H7 (cell line): ENCODE results near the gene SMCO4. TPM values are rescaled to one million over a fixed set of nuclear protein-coding genes. Genes with fewer than 3 reads are reported as not detected.

Experiments
- DNase-seq: peaks from one replicate; pipeline ENCODE4 v3.0.0; 2012
- H3K27me3 ChIP-seq: 2 replicates; pipeline ENCODE4 v1.6.0; 2011; ENCODE audit warnings: mild to moderate bottlenecking, low read length; ENCODE audit not compliant: control insufficient read depth, insufficient read depth
- H3K36me3 ChIP-seq: replicated peaks from 2 replicates; pipeline ENCODE4 v1.5.1; 2011; ENCODE audit warnings: low read length; ENCODE audit not compliant: control insufficient read depth, insufficient read depth
- H3K4me3 ChIP-seq: 2 replicates; pipeline ENCODE4 v1.5.1; 2011; ENCODE audit warnings: low read depth, mild to moderate bottlenecking, control low read depth, low read length, moderate library complexity; ENCODE audit not compliant: insufficient read depth
- total RNA-seq: library from RNA; depleted of rRNA; stranded (reverse); fragments of >200 nt; shearing (Covaris generic); gene quantifications from 2 replicates; pipeline ENCODE4 v1.2.3, GENCODE V29; 2014

SMCO4 gene
- total RNA-seq, 1 experiment from 2014 or later: 84.9 TPM

DNA sequence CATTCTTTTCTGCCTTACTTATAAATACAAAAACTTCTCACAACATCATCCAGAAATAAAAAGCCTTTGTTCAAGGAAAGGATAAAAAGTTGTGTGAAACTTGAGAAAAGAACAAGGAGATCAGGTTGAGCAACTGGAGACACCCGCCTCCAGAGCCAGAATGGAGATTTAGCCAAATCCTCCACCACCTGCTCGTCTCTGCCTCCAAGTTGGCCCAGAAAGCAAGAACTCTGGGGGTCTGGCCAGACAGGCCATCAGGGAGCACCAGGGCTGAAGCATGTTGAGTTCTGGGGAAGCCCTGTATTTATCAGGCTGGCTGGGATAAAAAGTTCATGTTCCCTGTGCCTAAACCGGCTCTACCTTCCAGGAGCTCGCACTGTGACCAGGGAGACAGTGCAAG is 14.9 kb downstream of the SMCO4 start:
- no peaks in the 10 kb centered on the region for H3K36me3 ChIP-seq
- no peaks in the 10 kb centered on the region for H3K27me3 ChIP-seq
- H3K4me3 ChIP-seq: no peak overlapping the region
- DNase-seq: no peak

DNA sequence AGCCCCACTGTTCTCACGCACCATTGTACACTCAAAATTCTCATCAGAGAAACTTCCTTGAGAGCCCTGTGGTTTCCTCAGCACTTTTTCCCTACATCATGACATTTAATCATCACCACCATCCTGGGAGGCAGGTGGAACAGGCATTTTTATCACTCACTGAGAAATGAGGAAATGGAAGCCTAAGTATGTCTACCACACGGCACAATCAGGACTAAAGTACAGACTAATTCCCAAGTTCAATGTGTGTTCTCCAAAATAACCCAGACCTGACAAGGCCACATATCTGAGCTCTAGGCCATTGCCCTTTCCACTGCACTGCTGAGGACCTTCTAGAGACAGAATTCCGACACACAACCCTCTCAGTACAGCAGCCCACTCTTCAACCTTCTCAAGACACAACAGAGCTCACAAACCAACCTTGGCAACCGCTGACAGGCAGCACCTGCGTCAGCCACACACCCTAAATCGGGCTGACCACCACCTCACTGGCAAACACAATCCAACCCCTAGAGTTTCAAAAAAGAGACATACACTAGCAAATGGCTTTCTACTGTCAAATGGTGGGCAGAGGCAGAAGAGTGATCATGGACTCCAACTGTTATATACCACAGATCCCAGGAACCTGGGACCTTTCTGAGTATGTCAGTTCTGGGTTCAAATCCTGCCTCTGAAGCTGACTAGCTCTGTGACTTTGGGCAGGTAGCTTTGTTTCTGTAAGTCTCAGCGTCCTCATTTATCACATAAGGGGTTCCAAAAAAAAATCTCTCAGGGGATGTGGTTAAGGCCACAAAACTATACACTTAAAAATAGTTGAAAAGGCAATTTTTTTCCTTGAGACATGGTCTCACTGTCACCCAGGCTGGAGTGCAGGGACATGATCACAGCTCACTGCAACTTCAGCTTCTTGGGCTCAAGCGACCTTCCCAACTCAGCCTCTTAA is 16.3 kb downstream of the SMCO4 start:
- no peak for DNase-seq
- Histone ChIP-seq H3K36me3 (no peaks in the 10 kb centered on the region), H3K27me3 (no peaks in the 10 kb centered on the region), H3K4me3 (no peak overlapping the region)

DNA sequence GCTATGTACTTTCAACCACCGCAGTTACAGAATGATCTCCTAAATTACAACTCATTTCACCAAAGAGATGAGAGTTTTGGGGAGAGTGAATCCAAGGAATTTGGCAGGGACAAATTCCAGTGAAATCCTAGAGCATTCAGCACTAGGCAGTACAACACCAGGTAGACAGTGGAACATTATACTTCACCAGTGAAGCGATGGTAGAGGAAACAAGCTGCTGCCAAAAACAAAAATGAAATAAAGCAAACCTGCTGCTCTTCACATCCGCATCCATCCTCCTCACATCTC is 16.9 kb downstream of the SMCO4 start:
- Histone ChIP-seq H3K4me3 (no peak overlapping the region), H3K36me3 (no peaks in the 10 kb centered on the region), H3K27me3 (no peaks in the 10 kb centered on the region)
- DNase-seq: no peak

DNA sequence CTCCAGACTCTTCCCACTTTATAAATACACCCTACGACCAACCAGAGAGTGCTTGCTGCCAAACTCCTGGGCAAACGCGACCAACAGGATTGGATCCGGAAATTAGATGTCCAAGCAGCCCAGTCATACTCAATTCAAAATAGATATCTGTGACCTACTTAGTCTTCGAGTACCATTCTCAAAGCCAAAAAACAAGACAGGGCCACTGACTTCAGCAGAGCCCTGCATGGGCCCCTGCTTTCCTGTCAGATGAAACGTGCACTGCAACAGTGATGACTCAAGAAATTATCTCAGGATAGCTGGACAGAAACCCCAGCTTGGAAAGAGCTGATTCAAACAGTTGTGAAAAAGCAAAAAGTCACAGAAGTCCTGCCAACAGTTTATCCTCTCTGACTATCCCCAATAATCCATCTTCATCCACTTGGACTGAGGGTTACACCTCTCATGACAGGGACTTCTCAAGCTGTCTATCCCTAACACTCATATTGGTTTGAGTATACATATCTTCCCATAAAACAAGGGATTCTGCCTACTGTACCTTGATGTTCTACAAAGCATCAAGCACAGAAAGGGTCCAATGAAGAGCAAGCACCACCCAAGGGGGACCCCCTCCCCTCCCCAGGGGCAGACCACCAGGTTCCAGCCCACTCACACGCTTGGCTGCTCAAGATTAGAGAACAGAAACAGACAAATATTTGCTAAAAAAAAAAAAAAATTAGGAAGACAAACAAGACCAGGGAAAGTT is 17.4 kb downstream of the SMCO4 start:
- Histone ChIP-seq H3K36me3 (no peaks in the 10 kb centered on the region), H3K27me3 (no peaks in the 10 kb centered on the region), H3K4me3 (no peak overlapping the region)
- DNase-seq: no peak

DNA sequence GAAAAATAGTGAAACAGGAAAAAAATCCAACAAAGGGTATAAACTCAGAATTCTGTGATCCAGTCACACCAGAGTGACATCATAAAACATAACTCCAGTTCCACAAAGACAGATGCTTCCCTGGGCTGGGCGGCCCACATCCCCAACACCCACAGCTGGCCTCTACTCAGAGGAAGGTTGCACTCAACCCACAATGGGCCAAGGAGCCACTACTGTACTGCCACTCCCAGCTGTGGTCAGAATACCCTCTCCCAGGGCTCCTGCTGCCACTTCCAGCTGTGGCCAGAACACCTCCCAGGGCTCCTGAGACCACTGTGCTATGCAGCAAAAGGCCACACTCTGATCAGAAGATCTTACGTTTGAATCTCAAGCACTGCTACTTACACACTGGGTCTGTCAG is 18.3 kb downstream of the SMCO4 start:
- Histone ChIP-seq H3K36me3 (no peaks in the 10 kb centered on the region), H3K27me3 (no peaks in the 10 kb centered on the region), H3K4me3 (no peak overlapping the region)
- no peak for DNase-seq

DNA sequence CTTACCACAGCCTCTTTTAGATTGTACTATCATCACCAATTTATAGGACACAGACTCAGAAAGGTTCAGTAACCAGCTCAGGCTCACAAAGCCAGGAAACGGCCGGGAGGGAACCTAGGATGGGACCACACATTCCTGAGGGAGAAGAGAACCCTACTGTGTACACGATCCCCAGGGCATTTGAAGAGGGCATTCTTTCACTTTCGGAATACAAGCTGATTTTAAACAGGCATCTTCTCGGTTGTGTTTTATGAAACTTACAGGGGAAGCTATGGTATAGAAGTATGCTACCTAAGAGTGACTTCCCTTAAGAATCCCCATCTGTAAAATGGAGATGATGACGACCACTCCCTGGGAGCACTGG is 19.0 kb downstream of the SMCO4 start:
- no peak overlapping the region for H3K4me3 ChIP-seq
- no peak for DNase-seq
- no peaks in the 10 kb centered on the region for H3K27me3 ChIP-seq
- no peaks in the 10 kb centered on the region for H3K36me3 ChIP-seq

DNA sequence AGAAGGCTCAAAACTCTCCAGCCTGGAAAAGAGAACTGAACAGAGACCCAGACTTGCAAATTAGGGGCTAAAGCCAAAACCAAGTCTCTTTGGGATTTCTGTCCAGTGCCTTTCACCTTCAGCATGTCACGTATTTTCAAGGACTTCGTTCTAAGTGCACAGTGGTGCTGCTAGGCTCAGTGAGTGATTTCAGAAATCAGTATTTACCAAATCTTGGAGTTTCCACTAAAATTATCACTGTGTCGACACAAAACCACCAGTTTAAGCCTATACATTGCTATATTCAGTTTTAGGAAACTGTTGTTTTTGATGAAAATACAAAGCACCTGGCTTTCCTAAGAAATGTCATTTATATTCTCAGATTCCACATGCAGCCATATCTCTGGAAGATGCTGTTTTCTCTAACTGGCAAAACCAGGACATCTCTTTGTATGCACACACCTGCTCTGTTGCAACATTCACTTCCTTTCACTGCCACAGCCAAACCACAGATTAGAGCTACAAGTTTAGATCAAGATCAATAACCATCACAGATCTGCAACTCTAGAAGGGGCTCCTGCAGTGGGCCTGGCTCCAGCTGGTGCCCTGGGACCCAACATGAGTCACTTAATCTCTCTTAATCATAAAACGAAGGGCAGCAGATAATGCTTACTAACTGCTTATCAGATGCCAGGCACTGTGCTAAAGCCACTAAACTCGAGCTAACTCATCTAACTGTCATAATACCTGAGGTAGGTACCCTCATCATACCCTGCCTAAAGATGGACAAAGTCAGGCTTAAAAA is 22.3 kb downstream of the SMCO4 start:
- DNase-seq: no peak
- H3K27me3 ChIP-seq: no peaks in the 10 kb centered on the region
- H3K36me3 ChIP-seq: no peaks in the 10 kb centered on the region
- no peak overlapping the region for H3K4me3 ChIP-seq

DNA sequence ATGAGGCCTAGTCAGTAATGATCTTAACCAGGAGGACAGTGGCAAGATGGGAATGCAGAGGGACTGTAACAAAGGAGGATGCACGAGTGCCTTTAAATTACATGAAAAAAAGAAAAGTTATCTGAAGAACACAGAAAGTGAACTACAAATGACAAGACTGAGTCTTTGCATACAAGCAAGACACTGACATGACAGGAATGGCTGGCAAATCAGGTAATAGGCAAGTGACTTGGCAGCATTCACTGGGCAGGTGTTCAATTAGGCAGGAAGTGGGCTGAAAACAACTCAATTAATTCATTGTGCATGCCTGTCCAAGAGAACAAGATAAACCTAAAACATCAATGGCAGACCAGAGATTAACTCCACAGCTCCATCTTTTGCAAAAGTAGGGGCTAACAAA is 24.0 kb downstream of the SMCO4 start:
- Histone ChIP-seq H3K4me3 (no peak overlapping the region), H3K36me3 (no peaks in the 10 kb centered on the region), H3K27me3 (no peaks in the 10 kb centered on the region)
- no peak for DNase-seq

DNA sequence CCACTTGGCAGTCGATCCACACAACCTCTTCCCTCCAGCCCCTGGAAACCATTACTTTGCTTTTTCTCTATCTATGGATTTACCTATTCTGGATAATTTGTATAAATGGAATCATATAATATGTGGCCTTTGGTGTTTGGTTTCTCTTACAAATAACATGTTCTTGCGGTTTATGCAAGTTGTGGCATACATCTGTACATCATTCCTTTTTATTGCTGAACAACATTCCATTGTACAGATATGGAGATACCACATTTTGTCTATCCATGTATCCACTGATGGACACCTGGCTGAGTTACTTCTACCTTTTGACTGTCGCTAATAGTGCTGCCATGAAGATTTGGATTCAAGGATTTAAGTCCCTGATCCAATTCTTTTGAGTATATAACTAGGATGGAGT is 25.1 kb downstream of the SMCO4 start:
- Histone ChIP-seq H3K4me3 (no peak overlapping the region), H3K27me3 (no peaks in the 10 kb centered on the region), H3K36me3 (no peaks in the 10 kb centered on the region)
- DNase-seq: no peak

DNA sequence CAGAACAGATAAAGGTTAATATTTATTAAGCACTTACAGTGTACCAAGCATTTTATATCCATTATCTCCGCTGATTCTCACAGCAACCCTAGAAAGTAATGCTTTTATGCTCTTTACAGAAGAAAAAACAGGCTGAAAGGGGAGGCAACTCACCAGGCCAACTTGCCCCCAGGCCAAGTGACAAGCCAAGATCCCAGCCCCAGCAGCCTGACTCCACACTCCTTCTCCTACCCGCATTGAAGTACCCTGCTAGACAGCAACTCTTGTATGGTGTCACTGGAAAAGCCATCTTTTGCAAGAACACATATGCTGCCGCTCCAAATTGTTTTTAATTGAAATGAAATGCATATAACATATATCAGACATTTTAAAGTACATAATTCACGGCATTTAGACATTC is 25.6 kb downstream of the SMCO4 start:
- no peak for DNase-seq
- Histone ChIP-seq H3K27me3 (no peaks in the 10 kb centered on the region), H3K4me3 (no peak overlapping the region), H3K36me3 (no peaks in the 10 kb centered on the region)

DNA sequence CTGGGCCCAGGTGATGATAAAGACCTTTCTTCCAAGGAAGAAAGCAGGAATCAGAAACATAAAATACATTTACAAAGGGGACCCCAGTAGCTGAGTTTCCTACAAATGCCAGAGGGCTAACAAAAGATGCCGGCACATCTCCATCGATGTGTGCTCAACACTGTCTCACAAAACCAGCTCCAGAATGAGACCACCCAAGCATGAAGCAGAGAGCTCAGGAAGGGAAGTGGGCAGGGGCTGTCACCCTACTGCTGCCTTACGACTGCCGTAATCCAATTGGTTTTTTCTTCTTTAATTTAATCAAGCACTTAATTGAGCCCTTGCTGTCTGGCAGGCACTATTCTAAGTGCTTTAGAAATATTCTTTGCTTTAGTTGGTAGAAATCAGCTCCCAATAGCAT is 26.1 kb downstream of the SMCO4 start:
- no peak for DNase-seq
- Histone ChIP-seq H3K36me3 (no peaks in the 10 kb centered on the region), H3K27me3 (no peaks in the 10 kb centered on the region), H3K4me3 (no peak overlapping the region)

DNA sequence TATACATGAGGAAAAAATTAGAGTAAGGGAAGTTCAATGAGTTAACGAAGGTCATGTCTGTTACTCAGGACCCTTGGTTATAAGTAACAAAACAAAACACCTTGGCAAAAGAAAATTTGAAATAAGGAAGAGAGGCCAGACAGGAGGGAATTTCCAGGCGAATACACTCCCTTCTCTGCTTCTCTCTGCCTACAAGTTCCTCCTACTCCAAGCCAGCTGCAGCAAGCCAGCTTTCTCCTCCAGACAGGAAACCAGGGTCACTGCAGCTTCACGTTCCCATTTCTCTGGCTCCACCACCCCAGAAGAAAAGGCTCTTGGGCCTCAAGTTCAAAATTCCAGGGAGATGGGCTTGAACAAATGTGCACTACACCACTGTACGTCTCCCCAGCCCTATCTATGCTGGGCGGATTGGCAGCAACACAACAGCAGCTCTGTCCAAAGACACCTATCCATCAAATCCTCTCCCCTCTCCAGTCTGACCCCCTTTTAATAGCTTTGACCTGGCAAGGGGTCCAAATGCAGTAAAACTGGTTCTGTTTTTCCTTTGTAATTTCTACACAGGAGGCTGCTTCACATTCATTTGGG is 27.7 kb downstream of the SMCO4 start:
- Histone ChIP-seq H3K4me3 (no peak overlapping the region), H3K27me3 (no peaks in the 10 kb centered on the region), H3K36me3 (no peaks in the 10 kb centered on the region)
- no peak for DNase-seq

DNA sequence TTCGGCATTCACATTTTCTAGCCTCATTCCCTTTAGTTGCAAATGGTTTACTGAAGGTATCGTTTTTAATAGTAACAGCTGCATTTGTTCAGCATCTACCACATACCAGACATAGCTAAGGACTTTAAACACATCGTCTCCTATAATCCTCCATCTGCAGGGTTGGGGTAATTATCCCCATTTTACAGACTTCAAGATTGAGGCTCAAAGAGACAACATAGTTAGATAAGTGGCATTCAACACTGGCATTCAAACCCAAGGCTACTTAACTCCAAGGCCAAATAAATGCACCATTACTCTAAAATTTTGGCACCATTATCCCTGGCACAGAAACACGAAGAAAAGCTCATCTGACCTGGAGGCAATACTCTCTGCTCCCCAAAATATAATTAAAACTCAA is 28.5 kb downstream of the SMCO4 start:
- Histone ChIP-seq H3K36me3 (no peaks in the 10 kb centered on the region), H3K4me3 (no peak overlapping the region), H3K27me3 (no peaks in the 10 kb centered on the region)
- DNase-seq: no peak

DNA sequence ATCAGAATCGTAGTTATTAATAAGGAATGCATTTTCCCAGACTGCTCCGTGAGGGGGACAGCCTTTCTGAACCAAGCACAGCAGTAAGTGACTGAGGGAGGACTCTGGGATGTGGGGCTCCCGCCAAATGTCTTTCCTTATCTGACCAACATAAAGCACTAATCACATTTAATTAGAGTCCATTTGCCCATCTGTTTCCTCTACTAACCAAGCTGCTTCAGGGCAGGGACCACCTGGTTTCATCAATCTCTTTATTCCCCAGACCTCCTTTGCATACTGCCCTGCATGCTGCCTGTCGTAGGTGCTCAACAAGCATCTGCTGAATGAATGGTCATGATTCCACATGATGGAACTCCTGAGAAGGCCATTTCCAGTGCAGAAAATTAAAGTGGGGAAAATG is 29.4 kb downstream of the SMCO4 start:
- no peak for DNase-seq
- Histone ChIP-seq H3K27me3 (no peaks in the 10 kb centered on the region), H3K4me3 (no peak overlapping the region), H3K36me3 (no peaks in the 10 kb centered on the region)
